Sigmoid colon (tissue), 4 donors: Measurements from ENCODE around the gene RHEBL1.

Experiments used
- CTCF ChIP-seq, 4 experiments: fragments of 450-650 bp in 3 of 4; fragments of 200-600 bp in 1 of 4; IDR thresholded peaks; one replicate each; pipeline ENCODE4 v1.5.1; 2016 to 2019; ENCODE audit warnings: antibody characterized with exemption in 4 of 4, mild to moderate bottlenecking in 3 of 4, moderate library complexity in 2 of 4
- POLR2A ChIP-seq, 2 donors: fragments of 450-650 bp; IDR thresholded peaks; one replicate each; pipeline ENCODE4 v1.6.1; 2016; ENCODE audit warnings: antibody characterized with exemption in 2 of 2, mild to moderate bottlenecking in 2 of 2, moderate library complexity in 2 of 2
- POLR2AphosphoS5 ChIP-seq, 4 donors: sonication (generic); formaldehyde crosslinking; IDR thresholded peaks; one replicate each; pipeline ENCODE4 v1.6.1; 2017; ENCODE audit warnings: antibody characterized with exemption in 4 of 4

DNA sequence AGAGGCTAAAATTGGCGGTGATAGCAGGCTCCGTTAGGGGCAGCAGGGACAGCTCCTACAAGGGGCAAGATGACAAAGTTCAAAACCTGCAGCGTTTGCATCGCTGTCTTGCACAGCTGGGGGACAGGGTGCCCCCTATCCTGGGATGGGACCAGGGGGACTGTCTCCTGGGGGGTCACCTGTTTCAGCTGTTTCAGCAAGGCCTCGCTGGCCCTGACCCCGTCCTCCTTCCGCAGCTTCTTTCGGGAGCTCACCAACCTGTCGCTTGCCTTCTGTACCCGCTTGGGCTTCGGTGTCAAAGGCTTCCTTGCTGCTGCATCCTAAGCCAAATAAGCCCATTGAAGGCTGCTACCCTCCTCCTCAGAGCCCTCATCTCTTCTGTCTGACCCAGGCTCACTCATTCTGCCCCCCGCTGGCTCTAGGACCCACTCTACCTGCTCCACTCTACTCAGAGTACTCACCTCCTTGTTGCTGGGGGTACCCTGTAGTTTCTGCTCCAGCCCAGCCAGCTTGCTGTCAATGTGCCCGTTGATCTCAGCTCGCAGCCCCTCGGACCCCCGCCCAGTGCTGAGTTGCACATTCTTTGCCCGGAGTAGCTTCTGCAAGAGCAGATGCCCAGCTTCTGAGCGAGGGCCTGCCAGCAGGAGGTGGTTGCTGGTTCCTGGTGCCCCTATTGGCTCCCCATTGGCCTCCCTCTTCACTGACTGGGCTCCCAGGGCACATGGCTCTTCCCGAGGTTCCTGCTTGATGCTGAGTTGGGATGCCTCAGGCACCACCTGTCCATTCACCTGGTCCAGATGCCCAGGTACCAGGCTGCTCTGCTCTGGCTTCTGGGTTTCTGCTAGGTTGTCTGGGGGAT, 38.8 kb downstream of the RHEBL1 start:
- TF ChIP-seq POLR2A (IDR thresholded peaks at IDR 0.05) (no peak), POLR2AphosphoS5 (IDR thresholded peaks at IDR 0.05) (no peak), CTCF (IDR thresholded peaks at IDR 0.05) (no peak)
